ENCODE results near the gene RASAL2. TPM values are rescaled to one million over a fixed set of nuclear protein-coding genes. Genes with fewer than 3 reads are reported as not detected.

RASAL2 gene
- total RNA-seq, 3 donors from 2014 or later (not counting 1 experiment from before 2014, with no cell fraction given) = 0.16 to 0.23 TPM; not detected in 1

- H3K9me3 Mint-ChIP-seq = no peaks in the 10 kb centered on the region
- Histone ChIP-seq H3K36me3 (ENCODE audit: control insufficient read depth, insufficient read depth, low read length) (no peaks in the 10 kb centered on the region), H3K4me1 (ENCODE audit: control insufficient read depth, insufficient read depth, low read length) (no peaks in the 10 kb centered on the region), H3K4me3 (ENCODE audit: low read length) (no peak overlapping the region), H3K27me3 (ENCODE audit: control insufficient read depth, insufficient read depth, low read length) (no peaks in the 10 kb centered on the region), H3K9me3 (ENCODE audit: control insufficient read depth, insufficient read depth, low read length) (no peaks in the 10 kb centered on the region), H3K27ac (ENCODE audit: low read length) (no peak overlapping the region)
- peaks cover 5 to 8% of the 10 kb centered on the region in 2 donors for H3K27me3 Mint-ChIP-seq (ENCODE audit: low read depth in 2 of 2)
- TF ChIP-seq CTCF (IDR thresholded peaks at IDR 0.05) = no peak
- H3K4me3 Mint-ChIP-seq = no peak overlapping the region
- ATAC-seq = no peak
- H3K36me3 Mint-ChIP-seq = no peaks in the 10 kb centered on the region
- intact Hi-C loops (cut with micrococcal nuclease) = no loop called here
- no peaks in the 10 kb centered on the region for H3K4me1 Mint-ChIP-seq
- WGBS (ENCODE audit: insufficient coverage) = 82% methylated on average over 4 of the region's 4 CpGs
- no peak overlapping the region for H3K27ac Mint-ChIP-seq
- no peak for DNase-seq
Measured at GRCh38 chr1:178516110-178516509, 422.2 kb downstream of the RASAL2 start.

GRCh38 chr1:178518894-178519293 lies 425.0 kb downstream of the RASAL2 start:
- Mint-ChIP-seq H3K4me1 (no peaks in the 10 kb centered on the region), H3K27me3 (ENCODE audit: low read depth in 2 of 2) (peaks cover 5 to 8% of the 10 kb centered on the region in 2 donors), H3K27ac (no peak overlapping the region)

GRCh38 chr1:178520803-178521202 lies 426.9 kb downstream of the RASAL2 start:
- no peak overlapping the region for H3K4me3 Mint-ChIP-seq
- H3K27me3 Mint-ChIP-seq (ENCODE audit: low read depth in 2 of 2) = peaks cover 2 to 8% of the 10 kb centered on the region in 2 donors
- H3K27ac ChIP-seq (ENCODE audit: low read length) = no peak overlapping the region
- 95% methylated on average over 11 of the region's 11 CpGs for WGBS (ENCODE audit: insufficient coverage)
- no peaks in the 10 kb centered on the region for H3K27me3 ChIP-seq (ENCODE audit: control insufficient read depth, insufficient read depth, low read length)
- H3K9me3 Mint-ChIP-seq = no peaks in the 10 kb centered on the region
- H3K9me3 ChIP-seq (ENCODE audit: control insufficient read depth, insufficient read depth, low read length) = no peaks in the 10 kb centered on the region
- TF ChIP-seq CTCF (IDR thresholded peaks at IDR 0.05) = no peak
- no peak overlapping the region for H3K27ac Mint-ChIP-seq
- no peaks in the 10 kb centered on the region for H3K4me1 ChIP-seq (ENCODE audit: control insufficient read depth, insufficient read depth, low read length)
- no peaks in the 10 kb centered on the region for H3K4me1 Mint-ChIP-seq
- no peaks in the 10 kb centered on the region for H3K36me3 Mint-ChIP-seq
- ATAC-seq = no peak
- DNase-seq = no peak
- H3K4me3 ChIP-seq (ENCODE audit: low read length) = no peak overlapping the region
- H3K36me3 ChIP-seq (ENCODE audit: control insufficient read depth, insufficient read depth, low read length) = no peaks in the 10 kb centered on the region
- intact Hi-C loops (cut with micrococcal nuclease) = no loop called here

More at GRCh38 chr1:178518894-178519293, 425.0 kb downstream of the RASAL2 start:
- no peaks in the 10 kb centered on the region for H3K27me3 ChIP-seq (ENCODE audit: control insufficient read depth, insufficient read depth, low read length)
- intact Hi-C loops (cut with micrococcal nuclease) = no loop called here
- no peak for TF ChIP-seq CTCF (IDR thresholded peaks at IDR 0.05)
- no peaks in the 10 kb centered on the region for H3K36me3 Mint-ChIP-seq
- no peaks in the 10 kb centered on the region for H3K4me1 ChIP-seq (ENCODE audit: control insufficient read depth, insufficient read depth, low read length)
- H3K9me3 Mint-ChIP-seq = no peaks in the 10 kb centered on the region
- no peak overlapping the region for H3K4me3 ChIP-seq (ENCODE audit: low read length)
- no peak overlapping the region for H3K27ac ChIP-seq (ENCODE audit: low read length)
- DNase-seq (no peak), ATAC-seq (no peak)
- H3K9me3 ChIP-seq (ENCODE audit: control insufficient read depth, insufficient read depth, low read length) = no peaks in the 10 kb centered on the region
- H3K4me3 Mint-ChIP-seq = no peak overlapping the region
- no peaks in the 10 kb centered on the region for H3K36me3 ChIP-seq (ENCODE audit: control insufficient read depth, insufficient read depth, low read length)
- WGBS (ENCODE audit: insufficient coverage) = 88% methylated on average over 4 of the region's 4 CpGs

- no peak for DNase-seq
- no peaks in the 10 kb centered on the region for H3K36me3 ChIP-seq (ENCODE audit: control insufficient read depth, insufficient read depth, low read length)
- H3K4me3 ChIP-seq (ENCODE audit: low read length) = no peak overlapping the region
- H3K27ac ChIP-seq (ENCODE audit: low read length) = no peak overlapping the region
- peaks cover 2 to 8% of the 10 kb centered on the region in 2 donors for H3K27me3 Mint-ChIP-seq (ENCODE audit: low read depth in 2 of 2)
- WGBS (ENCODE audit: insufficient coverage) = 91% methylated on average over 4 of the region's 4 CpGs
- TF ChIP-seq CTCF (IDR thresholded peaks at IDR 0.05) = no peak
- intact Hi-C loops (cut with micrococcal nuclease) = no loop called here
- H3K4me3 Mint-ChIP-seq = no peak overlapping the region
- H3K4me1 Mint-ChIP-seq = no peaks in the 10 kb centered on the region
- no peaks in the 10 kb centered on the region for H3K36me3 Mint-ChIP-seq
- H3K9me3 ChIP-seq (ENCODE audit: control insufficient read depth, insufficient read depth, low read length) = no peaks in the 10 kb centered on the region
- H3K9me3 Mint-ChIP-seq = no peaks in the 10 kb centered on the region
- no peaks in the 10 kb centered on the region for H3K27me3 ChIP-seq (ENCODE audit: control insufficient read depth, insufficient read depth, low read length)
- H3K4me1 ChIP-seq (ENCODE audit: control insufficient read depth, insufficient read depth, low read length) = no peaks in the 10 kb centered on the region
- ATAC-seq = no peak
- no peak overlapping the region for H3K27ac Mint-ChIP-seq
Measured at GRCh38 chr1:178521241-178521640, 427.3 kb downstream of the RASAL2 start.

All from natural killer cell (primary cell).